GM21825 (cell line): Measurements from ENCODE around the gene C10orf71.
A peak's percentile ranks its signal among the peaks of the same experiment; 100 is the strongest.

Source experiments
- ATAC-seq: cut with Tn5 transposase; IDR thresholded peaks from one replicate; pipeline ENCODE4 v1.9.1; 2021; ENCODE audit warnings: mild to moderate bottlenecking, moderate library complexity; ENCODE audit not compliant: unreplicated experiment

The C10orf71 gene

DNA sequence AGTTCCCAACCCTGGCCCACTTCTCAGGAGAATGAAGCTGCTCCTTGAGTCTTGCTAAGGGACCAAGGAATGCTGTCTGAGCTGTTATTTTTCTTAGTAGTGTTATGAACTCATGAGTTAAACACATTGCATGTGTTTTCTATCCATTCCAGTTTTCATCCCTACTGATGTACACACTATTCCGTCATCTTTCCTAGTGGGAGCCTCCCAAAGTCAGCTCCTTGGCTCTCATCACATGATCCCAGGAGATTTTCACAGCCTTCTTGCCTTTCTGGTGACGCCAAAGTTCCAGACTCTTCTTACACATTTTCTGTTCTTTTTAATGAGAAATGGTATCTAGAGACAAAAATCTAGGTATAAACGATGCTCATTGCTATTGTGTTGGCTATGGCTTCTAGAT lies 8.4 kb upstream of the C10orf71 start:
- ATAC-seq, result no peak

DNA sequence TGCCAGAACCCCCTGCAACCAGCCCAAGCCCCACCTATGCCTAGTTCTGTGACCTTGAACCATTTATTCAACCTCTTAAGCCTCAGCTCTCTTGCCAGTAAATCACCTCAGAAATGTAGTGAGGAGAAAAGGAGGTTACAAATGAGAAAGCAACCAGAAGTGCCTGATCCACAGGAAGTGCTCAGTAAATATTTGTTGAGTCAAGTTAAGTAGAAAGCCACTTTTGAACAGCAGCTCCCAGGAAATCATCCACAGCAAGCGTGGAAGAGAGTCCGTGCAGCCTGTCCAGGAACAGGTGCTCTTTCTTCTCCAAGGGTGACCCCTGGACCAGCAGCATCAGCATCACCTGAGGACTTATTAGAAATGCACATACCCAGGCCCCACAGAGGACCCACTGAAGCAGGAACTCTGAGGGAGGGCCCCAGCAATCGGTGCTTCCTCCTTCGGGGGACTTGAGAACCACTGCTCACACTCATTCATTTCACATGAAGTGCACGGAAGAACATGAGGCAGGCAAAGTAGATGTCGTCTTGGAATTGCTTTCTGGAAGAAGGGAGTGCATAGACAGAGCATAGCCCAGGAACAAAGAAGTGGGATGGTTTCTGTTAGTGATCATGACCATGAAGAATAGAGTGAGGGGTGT lies 6.3 kb upstream of the C10orf71 start:
- ATAC-seq, result no peak

DNA sequence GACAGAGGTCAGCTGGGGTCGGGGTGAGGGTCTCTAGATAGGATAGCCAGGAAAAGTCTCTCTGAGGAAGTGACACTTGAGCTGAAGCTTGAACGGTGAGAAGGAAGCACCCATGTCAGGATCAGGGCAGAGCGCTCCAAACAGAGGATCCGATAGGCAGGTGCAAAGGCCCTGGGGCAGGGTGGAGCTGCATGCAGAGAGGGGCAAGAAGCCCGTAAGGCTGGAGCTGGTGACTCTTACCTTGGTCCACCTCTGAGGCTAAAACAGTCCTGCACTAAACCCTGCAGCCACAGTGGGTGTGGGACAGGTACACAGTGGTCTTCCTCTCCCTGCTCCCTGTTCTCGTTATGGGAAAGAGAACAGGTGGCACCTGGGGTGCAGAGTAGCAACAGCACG lies 5.8 kb upstream of the C10orf71 start:
- ATAC-seq, result no peak

DNA sequence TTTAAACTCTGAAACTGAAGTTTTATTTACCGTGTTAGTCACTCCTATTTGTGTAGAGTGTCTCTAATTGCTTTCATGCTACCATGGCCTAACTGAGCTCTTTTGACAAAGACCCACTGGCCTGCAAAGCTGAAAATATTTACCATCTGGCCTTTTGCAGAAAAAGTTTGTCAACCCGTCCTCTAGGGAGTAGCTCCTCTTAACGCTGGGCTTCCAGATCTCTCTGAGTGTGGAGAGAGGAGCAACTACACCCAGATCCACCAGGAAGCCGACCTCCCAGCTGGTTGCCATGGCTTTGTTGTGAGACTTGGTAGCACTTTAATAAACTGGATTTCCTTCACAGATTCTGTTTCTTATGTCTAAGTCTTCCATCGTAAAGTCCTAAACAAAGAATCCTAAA lies 4.2 kb upstream of the C10orf71 start:
- no peak for ATAC-seq

DNA sequence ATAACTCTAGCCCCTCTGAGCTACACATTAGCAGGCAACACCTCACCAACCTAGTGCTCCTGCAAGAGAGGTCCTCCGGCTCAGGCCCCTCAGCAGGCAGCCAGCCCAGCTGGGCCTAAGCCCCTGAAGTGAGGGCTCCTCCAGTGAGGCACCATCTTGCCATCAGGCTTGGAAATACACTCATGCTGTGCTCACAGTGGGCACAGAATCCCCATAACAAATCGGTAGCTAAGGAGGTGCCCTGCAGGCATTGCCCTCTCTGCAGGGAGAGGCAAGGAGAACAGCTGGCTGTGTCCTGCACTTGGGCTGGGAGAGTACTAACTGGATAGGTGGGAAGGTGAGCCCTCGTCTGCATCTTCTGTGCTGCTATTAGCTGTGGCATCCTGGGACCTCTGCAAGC lies 3.7 kb upstream of the C10orf71 start:
- ATAC-seq, result no peak

DNA sequence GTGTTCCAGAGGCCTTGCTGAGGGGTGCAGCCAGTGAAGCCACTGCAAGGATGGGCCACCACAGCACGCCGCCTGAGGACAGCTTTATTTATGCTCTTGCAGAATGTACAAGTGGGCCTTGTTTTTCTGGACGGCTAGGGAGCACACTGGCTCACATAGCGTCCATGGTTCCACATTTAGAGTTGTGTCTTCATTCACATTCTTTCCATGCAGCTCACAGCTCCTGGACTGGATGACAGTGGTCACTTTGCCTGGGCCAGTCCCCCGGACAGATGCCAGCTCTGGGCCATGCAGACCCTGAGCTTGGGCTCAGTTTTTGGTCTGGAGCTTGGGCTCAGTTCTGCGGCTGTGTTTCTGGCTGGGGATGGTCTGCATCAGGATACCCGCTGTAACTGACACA lies 2.6 kb upstream of the C10orf71 start:
- ATAC-seq, result no peak

DNA sequence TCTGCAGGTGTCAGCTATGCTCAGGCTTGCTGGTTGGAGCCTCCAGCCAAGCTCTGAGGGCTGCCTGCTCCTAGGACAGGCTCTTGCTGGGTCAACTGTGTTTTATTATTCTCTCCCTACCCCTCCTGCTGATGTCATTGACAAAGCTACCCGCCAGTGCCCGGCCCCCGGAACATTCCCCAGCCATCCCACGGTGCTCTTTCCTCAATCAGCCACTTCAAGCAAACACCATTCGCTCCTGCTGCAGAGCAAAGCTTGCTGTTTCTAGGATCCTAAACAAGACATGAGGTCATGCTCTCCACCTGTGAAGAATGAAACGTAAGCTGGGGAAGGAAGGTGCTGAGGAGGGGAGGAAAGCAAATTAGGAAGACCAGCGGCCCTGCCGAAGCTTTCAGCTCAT lies 2.1 kb upstream of the C10orf71 start:
- ATAC-seq, result no peak

DNA sequence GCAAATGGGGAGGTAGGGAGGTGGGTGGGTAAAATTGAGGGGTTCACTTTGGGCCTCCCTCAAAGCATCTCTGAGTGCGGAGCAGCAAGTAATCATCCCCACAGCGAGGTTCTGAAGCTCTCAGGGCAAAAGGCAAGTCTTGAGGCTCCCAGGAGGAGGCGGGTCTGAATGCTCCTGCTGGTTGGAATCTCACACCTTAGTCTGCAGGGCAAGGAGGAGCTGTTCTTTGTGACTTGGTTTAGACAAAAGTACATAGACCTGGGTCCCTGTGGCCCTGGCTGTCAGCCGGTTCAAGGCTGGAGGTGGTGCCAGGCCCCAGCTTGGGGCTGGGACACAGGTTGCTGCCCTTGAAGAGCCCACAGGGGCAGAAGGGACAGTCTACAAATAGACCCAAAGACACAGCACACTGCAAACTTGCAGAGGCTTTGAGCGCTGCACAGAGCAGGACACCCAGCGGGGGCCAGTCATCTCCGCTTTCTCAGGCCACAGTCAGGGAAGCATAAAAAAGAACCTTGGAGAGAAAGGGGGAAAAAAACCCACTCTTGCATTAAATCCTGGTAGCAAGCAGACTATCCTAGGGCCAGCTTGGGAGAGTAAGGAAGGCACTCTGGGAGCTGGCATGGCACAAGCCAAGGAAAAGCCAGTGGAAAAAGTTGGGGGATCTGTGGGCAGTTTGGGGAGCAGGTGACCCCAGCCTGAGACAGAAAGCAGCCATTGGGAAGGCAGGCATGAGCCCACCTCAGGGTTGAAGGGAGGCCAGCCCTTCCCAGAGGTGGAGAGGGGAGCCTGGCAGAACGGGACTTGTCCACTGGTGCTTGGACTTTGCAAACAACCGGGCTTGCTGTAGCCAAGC lies 926 bp upstream of the C10orf71 start:
- no peak for ATAC-seq

DNA sequence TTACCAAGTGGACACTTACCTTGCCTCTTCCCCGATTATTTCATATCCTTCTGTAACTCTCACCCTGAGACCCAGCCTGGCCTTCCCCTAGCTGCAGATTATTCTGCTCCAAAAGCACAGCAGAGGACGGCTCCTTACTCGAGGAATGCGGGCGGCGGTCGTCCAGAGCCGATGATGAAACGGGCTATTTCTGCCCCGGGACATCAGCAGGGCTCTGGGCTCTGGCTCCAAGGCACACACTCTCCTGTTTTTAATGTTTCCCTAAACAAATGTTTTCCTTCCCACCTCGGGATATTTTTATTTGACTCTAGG lies 343 bp upstream of the C10orf71 start:
- no peak for ATAC-seq

DNA sequence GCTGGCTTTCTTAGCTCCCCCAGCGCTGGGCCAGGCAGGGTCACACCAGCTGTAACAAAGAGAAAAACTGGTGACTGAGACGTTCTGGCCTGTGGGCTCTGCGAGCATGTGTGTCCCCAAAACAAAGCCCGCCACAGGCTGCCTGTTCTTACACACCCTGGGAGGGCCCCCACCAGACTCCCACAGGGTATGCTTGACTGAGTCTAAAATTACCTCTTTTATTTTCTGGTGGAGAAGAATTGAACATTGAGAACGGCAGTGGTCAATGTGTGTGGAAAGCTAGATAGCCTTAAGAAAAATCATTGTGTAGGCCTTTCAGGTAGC lies 808 bp downstream of the C10orf71 start:
- peak; percentile 84 for ATAC-seq

DNA sequence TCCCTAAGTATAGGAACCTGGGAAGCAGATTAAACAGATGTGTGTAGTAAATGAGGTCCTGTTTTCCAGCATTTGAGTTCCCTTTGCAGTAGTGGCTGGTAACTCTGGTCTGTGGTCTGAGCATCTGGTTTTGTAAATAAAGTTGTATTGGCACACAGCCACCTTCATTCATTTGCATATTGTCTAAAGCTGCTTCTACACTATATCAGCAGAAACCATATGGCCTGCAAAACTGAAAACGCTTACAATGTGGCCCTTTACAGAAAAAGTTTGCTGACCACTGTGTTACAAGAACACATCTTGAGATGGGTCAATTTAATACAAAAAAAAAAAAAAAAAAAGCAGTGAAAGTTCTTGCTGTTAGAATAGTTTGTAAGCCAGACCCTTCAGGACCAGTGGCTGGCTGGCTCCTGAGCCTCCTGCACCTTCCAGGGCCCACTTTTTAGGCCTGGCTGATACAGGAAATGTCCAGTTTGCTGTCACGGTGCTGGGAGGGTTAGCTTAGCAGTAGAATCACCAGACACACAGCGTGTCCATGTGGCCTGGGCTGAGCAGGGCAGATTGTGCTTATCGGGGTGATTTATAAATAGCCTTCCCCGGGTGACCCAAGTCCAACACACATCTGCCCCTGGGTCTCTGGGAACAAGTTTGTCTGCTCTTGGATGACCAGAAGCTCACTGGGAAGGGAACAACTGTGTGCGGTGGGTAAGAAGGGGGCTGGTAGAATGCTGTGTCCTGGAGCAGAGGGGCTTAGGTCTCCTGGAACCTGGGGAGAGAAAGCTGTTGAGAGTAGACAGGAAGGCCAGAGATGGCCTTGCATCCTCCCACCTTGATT lies 1.4 kb downstream of the C10orf71 start:
- peak; percentile 77 for ATAC-seq

DNA sequence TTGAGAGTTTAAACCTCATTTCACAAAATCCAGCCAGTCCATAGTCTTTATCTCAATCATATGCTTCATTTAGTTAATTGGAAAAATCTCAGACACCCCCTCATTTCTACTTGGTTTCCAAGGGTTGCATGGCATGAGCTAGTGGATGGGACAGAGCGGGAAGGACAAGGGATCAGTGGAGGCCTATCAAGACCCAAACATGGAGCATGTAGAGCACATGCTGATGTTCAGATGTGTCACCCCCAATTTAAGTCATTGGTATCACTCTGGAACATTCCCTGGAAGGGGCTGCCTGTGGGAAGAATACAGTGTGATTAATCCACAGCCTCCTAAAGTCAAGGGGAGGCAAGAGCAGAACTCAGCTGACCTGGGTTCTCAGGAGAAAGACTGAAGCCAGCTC lies 2.3 kb downstream of the C10orf71 start:
- no peak for ATAC-seq

DNA sequence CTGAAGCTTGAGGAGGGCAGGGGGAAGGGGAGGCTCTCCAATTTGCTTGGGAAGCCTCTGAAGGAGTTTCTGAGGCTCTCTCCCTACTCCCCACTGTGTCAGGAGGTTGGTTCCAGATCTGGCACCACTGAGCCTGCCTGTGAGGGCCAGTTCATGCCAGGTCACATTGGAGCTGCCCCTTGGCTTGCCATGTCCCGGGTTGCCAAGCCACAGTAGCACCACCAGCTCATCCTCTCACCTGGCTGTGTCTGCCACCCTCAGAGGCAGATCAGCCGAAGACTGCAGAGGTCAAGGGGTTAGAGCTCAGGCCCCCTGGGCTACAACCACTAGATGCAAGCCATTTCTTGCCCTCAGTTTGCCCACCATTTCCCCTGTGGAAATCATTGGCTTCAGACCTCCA lies 3.1 kb downstream of the C10orf71 start:
- ATAC-seq, result no peak

DNA sequence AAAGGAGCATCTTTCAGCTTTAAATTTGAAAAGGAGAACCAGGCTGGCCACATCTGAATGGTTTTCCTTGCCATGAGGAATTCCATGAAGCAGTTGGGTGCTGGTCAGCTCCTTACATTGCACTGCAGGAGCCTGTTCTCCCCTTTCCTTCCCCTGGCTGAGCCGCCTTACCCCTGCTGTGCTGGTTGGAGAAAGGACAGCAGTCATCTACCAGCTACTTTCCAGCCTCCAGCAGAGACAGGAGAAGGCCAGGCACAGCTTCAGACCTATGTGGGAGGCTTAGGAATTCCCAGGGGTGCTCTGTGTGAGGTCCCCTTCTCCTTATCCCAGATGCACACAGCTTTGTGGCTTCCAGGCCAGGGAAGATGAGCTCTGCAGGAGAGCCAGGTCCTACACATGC lies 4.7 kb downstream of the C10orf71 start:
- no peak for ATAC-seq

DNA sequence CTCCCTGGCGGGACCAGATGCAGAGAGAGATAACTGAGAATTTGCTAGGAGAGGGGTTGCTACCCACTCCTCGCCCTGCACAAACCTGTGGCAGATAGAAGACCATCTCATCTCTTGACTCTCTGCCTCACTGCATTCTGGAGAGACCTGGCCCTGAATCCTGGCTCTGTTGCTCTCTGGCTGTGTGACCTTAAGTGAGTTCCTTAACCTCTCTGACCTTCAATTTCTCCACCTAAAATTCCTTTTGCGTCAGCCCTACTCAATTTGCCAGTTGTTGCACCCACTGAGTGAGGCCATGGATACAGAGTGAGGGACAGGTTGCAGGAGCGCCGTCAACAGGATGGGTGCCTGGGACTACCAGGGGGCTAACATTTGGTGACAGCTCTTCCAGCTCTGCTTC lies 5.2 kb downstream of the C10orf71 start:
- ATAC-seq, result no peak

DNA sequence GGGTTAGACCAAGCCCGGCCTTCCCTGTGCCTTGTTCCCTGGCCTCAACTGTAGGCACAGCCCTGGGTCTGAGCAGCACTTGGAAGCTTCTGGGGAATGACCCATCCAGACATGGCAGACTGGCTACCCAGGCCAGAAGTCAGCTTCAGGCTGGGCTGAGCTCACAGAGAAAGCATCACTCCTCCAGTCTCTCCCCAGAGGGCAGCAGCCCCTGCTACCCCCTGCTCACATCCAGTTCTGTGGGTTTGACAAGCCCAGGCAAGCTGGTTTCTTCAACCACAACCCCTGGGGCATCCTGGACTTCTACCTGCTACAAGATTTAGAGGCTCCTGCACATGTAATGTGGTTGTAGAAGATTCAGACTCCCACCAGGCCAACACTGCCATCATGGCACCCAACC lies 9.0 kb downstream of the C10orf71 start:
- ATAC-seq, result no peak

DNA sequence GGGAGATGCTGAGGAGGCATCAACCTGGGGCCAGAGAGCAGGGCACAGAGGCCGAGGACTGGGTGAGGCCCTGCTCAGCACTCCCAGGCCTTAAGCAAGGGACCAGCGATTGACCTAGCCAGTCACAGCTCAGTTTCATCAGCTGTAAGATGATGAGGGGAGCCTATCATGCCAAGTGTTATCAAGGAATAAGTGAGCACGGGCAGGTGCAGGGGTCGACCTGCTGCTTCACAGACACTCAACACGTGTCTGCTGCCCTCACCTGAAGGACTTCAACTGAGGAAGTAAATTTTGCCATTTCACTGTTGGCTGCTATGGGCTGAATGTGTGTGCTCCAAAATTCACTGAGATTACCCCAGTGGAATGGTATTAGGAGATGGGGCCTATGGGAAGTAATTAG lies 9.9 kb downstream of the C10orf71 start:
- no peak for ATAC-seq

DNA sequence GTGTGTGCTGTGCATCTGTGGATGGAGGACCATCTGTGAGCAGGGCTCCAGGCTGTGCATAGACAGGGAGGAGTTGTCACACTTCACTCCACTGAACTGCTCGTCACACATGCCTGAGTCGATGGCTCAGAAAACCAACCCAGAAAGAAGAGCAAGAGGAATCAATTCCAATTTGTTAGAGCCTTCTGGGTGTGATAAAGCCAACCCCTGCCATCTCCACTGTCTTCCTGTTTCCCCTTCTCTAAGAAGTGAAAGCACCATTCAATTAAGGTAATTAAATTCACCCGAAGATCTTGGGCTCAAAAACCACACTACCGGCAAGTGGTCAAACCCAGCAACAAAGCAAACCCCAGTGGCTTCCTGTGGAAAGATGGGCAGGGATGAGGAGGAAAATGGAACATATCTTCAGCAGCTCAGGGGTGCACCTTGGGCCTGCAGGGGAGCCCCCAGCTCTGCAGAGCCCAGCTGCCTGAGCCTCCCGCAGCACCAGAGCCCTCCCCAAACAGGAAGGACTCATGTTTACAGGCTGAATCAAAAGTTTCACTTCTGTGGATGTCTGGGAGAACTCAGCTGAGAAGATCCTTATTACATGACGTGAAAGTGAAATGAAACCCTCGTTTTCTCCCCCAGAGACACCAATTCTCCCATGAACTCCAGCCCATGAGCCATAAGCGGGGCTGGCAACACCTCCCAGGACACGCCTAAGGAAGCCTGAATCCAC lies 10.9 kb downstream of the C10orf71 start:
- ATAC-seq, result peak; percentile 72

DNA sequence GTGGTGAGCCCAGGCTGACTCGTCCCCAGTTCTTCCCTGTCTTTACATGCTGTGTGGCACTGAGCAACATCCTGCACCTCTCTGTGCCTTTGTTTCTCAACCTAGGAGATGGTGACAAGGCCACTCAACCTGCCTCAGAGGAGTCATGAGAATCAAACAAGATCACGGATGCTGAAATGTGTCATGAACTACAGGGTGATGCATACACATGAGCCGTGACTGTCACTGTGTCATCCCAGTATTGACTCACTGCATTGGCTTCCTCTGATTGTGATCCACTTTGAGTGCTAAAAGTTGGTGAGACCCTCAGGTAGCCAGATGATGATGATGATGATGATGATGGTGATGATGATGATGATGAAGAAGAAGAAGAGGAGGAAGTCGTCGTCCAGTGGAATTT lies 11.5 kb downstream of the C10orf71 start:
- no peak for ATAC-seq

DNA sequence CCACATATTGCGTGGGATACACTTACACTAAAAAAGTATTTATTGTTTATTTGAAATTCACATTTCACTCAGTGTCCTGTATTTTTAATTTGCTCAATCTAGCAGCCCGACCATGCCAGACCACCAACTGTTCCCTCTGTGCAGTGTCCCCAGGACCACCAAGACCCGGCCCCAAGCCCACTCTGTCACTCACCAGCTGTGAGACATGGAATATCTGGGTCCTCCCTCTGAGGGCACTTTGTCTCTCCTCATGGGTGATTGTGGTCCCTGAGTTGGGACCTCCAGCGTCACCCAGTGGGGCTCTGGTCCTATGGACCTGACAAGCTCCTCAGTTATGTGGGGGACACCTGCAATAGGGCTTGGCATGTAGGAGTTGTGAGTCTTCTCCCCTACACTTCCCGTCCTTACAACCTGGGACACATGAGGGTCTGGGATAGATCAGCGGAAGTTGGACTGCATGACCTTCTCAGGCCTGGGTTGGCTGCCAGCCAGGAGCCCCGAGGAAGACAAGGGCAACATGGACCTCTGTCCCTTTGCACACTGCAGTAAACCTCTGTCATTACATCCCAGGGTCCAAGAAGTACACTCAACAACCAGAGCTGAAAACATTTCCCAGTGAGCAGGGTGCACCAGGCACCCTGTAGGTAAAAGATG lies 12.1 kb downstream of the C10orf71 start:
- no peak for ATAC-seq
